Breast epithelium (tissue), 4 donors: ENCODE measurements around the gene ADCY1. TPM values are rescaled to one million over a fixed set of nuclear protein-coding genes. Genes with fewer than 3 reads are reported as not detected.

ENCODE experiments used
- DNase-seq, 2 donors: peaks; one replicate each; pipeline ENCODE4 v3.0.0-alpha.2; 2019; ENCODE audit warnings: low spot score in 2 of 2
- H3K27ac ChIP-seq, 2 donors: fragments of 200-600 bp; sonication (generic) in 1 of 2; one replicate each; pipeline ENCODE4 v1.5.1; 2016 to 2019; ENCODE audit warnings: mild to moderate bottlenecking in 1 of 2
- H3K27me3 ChIP-seq, 2 donors: fragments of 200-600 bp; sonication (generic) in 1 of 2; one replicate each; pipeline versions ENCODE4 v1.5.1 to v1.6.0; 2017 to 2019; ENCODE audit warnings: control low read depth in 1 of 2, mild to moderate bottlenecking in 1 of 2
- H3K36me3 ChIP-seq: fragments of 200-600 bp; one replicate; pipeline ENCODE4 v1.5.1; 2019
- H3K4me1 ChIP-seq, 2 donors: fragments of 200-600 bp; sonication (generic); one replicate each; pipeline ENCODE4 v1.5.1; 2016 to 2019; ENCODE audit warnings: control low read depth in 1 of 2
- H3K4me3 ChIP-seq, 3 donors: fragments of 200-600 bp; sonication (generic); 1 replicate in 2 of 3; 2 replicates in 1 of 3; pipeline ENCODE4 v1.5.1; 2016 to 2019; ENCODE audit warnings: mild to moderate bottlenecking in 3 of 3, moderate library complexity in 2 of 3
- H3K9me3 ChIP-seq, 2 donors: fragments of 200-600 bp; sonication (generic) in 1 of 2; one replicate each; pipeline ENCODE4 v1.5.1; 2016 to 2019; ENCODE audit warnings: control low read depth in 1 of 2
- CTCF ChIP-seq, 3 donors: fragments of 450-650 bp; IDR thresholded peaks; one replicate each; pipeline ENCODE4 v1.5.1; 2016 to 2017; ENCODE audit warnings: antibody characterized with exemption in 3 of 3, mild to moderate bottlenecking in 3 of 3, moderate library complexity in 3 of 3
- POLR2A ChIP-seq: fragments of 450-650 bp; IDR thresholded peaks from one replicate; pipeline ENCODE4 v1.6.1; 2016; ENCODE audit warnings: antibody characterized with exemption, mild to moderate bottlenecking, moderate library complexity
- POLR2AphosphoS5 ChIP-seq, 3 donors: sonication (generic); formaldehyde crosslinking; IDR thresholded peaks; one replicate each; pipeline ENCODE4 v1.6.1; 2017; ENCODE audit warnings: antibody characterized with exemption in 3 of 3
- intact Hi-C: fragments of 100-400 bp; cut with DNase I; formaldehyde crosslinking; loops from one replicate; pipeline ENCODE4 v1.15.1; 2023; ENCODE audit warnings: low total_unique reads
- total RNA-seq, 3 donors: library from RNA; depleted of rRNA; stranded (reverse); fragments of >200 nt; gene quantifications; one replicate each; pipeline ENCODE4 v1.1.0, GENCODE V29; 2016

The ADCY1 gene
- total RNA-seq, 3 donors from 2014 or later = 1.6 to 14.4 (median 2.5) TPM

DNA sequence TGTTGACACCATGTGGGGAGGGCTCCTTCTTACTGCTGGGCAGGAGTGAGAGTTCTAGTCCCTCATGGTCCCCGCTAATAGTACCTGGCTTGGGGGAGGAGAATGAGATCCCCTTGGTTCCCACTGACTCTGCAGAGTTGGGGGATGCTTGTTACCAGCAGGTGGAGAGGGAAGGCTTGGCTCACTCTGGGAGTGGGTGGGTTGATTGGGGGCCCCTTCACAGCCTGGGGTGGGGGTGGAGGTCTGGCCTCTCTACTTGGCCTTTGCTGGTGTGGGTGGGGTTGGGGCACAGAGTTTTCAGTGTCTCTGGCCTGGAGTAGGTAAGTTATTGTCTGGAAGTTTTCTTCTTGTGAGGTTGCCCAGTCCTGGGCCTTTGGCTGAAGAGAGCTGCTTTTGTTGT is 31.9 kb downstream of the ADCY1 start:
- intact Hi-C loops = no loop called here
- H3K36me3 ChIP-seq = no peaks in the 10 kb centered on the region
- no peaks in the 10 kb centered on the region for H3K27me3 ChIP-seq
- H3K27ac ChIP-seq = no peak overlapping the region
- peak; percentile 2 to 34 for DNase-seq
- no peaks in the 10 kb centered on the region for H3K9me3 ChIP-seq
- H3K4me3 ChIP-seq = no peak overlapping the region
- no peaks in the 10 kb centered on the region for H3K4me1 ChIP-seq
- TF ChIP-seq POLR2AphosphoS5 (IDR thresholded peaks at IDR 0.05) (no peak), POLR2A (no peak), CTCF (IDR thresholded peaks at IDR 0.05) (no peak)

DNA sequence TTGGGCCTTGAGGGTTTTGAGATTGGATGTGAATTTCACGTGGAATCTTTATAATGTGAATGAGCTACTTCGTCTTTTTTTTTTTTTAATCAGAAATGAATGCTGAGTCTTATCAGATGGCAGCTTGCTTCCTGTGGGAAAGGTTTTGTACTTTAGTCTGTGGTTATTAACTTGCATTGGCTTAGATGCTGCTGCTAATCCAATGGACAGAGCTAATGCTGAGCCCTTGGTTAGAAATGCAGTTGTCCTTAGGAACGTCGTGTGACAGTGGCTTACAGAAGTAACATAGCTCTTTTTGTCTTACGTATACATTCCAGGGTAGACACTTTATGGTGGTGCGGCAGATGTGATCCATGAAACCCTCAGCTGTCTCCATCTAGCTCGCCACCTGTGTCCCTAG is 32.8 kb downstream of the ADCY1 start:
- intact Hi-C loops = no loop called here
- Histone ChIP-seq H3K9me3 (no peaks in the 10 kb centered on the region), H3K36me3 (no peaks in the 10 kb centered on the region), H3K27ac (no peak overlapping the region), H3K4me3 (no peak overlapping the region), H3K27me3 (no peaks in the 10 kb centered on the region), H3K4me1 (no peaks in the 10 kb centered on the region)
- DNase-seq = peak in 1 of 2 donors; percentile 2
- TF ChIP-seq POLR2AphosphoS5 (IDR thresholded peaks at IDR 0.05) = no peak
- no peak for TF ChIP-seq CTCF (IDR thresholded peaks at IDR 0.05)
- TF ChIP-seq POLR2A = no peak

- Histone ChIP-seq H3K36me3 (no peaks in the 10 kb centered on the region), H3K9me3 (peaks cover 0 to 19% of the 10 kb centered on the region in 2 donors), H3K4me3 (no peak overlapping the region), H3K4me1 (no peaks in the 10 kb centered on the region), H3K27ac (no peak overlapping the region), H3K27me3 (no peaks in the 10 kb centered on the region)
- TF ChIP-seq POLR2A (no peak), CTCF (IDR thresholded peaks at IDR 0.05) (no peak), POLR2AphosphoS5 (IDR thresholded peaks at IDR 0.05) (no peak)
- DNase-seq = peak; percentile 4 to 31
- intact Hi-C loops = no loop called here
These were observed 35.0 kb downstream of the ADCY1 start for GRCh38 chr7:45609180-45609579.

DNA sequence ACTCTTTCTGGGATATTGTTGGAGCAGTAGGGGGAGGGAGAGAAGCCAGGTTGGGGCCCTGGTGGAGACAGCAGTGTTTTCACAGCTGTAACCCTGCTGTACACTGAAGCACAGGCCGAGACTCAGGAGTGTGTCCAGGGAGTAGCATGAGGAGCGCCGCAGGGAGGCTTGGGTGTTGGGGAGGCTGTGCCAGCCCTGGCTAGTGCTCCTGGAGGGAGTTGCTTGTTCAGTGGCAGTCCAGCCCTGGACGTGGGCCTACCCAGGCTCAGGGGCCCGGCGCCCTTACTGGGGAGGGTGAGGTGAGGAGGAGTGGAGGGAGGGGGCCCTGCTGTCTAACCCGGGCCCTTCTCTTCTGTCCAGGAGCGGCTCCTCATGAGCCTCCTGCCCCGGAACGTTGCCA is 35.9 kb downstream of the ADCY1 start:
- Histone ChIP-seq H3K4me1 (no peaks in the 10 kb centered on the region), H3K27ac (no peak overlapping the region), H3K36me3 (no peaks in the 10 kb centered on the region), H3K9me3 (peaks cover 0 to 28% of the 10 kb centered on the region in 2 donors), H3K4me3 (no peak overlapping the region), H3K27me3 (no peaks in the 10 kb centered on the region)
- intact Hi-C loops = no loop called here
- TF ChIP-seq CTCF (IDR thresholded peaks at IDR 0.05) (no peak), POLR2AphosphoS5 (IDR thresholded peaks at IDR 0.05) (no peak), POLR2A (no peak)
- peak in 1 of 2 donors; percentile 31 for DNase-seq

DNA sequence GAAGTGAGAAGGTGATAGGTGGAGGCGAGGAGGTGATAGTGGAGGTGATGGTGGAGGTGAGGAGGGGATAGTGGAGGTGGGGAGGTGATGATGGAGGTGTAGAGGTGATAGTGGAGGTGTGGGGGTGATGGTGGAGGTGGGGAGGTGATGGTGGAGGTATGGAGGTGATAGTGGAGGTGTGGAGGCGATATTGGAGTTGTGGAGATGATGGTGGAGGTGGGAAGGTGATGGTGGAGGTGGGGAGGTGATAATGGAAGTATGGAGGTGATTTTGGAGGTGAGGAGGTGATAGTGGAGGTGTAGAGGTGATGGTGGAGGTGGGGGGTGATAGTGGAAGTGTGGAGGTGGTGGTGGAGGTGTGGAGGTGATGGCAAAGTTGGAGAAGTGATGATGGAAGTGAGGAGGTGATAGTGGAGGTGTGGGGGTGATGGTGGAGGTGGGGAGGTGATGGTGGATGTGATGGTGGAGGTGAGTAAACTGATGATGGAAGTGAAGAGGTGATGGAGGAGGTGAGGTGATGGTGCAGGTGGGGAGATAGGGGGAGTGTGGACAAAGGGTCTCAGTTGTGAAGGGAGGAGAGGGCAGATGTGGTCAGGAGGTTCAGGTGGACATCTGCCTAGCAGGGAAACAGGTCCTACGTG is 36.6 kb downstream of the ADCY1 start:
- peaks cover 0 to 34% of the 10 kb centered on the region in 2 donors for H3K9me3 ChIP-seq
- TF ChIP-seq POLR2A = no peak
- no peak for TF ChIP-seq CTCF (IDR thresholded peaks at IDR 0.05)
- no peak for TF ChIP-seq POLR2AphosphoS5 (IDR thresholded peaks at IDR 0.05)
- H3K4me3 ChIP-seq = no peak overlapping the region
- DNase-seq = peak in 1 of 2 donors; percentile 35
- H3K4me1 ChIP-seq = no peaks in the 10 kb centered on the region
- no peak overlapping the region for H3K27ac ChIP-seq
- no peaks in the 10 kb centered on the region for H3K36me3 ChIP-seq
- intact Hi-C loops = no loop called here
- H3K27me3 ChIP-seq = no peaks in the 10 kb centered on the region
